ENCODE measurements around the gene CDYL2. TPM values are rescaled to one million over a fixed set of nuclear protein-coding genes. Genes with fewer than 3 reads are reported as not detected.

CDYL2 gene
- total RNA-seq, 3 donors from 2014 or later = 6.4 to 12.1 (median 10.7) TPM

GRCh38 chr16:80848862-80849261 lies 44.5 kb upstream of the CDYL2 start:
- Histone ChIP-seq H3K27ac (no peak overlapping the region), H3K9me3 (peaks cover 0 to 7% of the 10 kb centered on the region in 2 donors), H3K4me3 (no peak overlapping the region), H3K4me1 (no peaks in the 10 kb centered on the region), H3K36me3 (no peaks in the 10 kb centered on the region), H3K27me3 (no peaks in the 10 kb centered on the region)
- TF ChIP-seq POLR2A (IDR thresholded peaks at IDR 0.05) = no peak
- no peak for TF ChIP-seq POLR2AphosphoS5 (IDR thresholded peaks at IDR 0.05)
- TF ChIP-seq CTCF (IDR thresholded peaks at IDR 0.05) = no peak
- intact Hi-C loops (cut with DNase I; ENCODE audit: low total_unique reads) = no loop called here
- no peak for DNase-seq (ENCODE audit: low spot score in 2 of 2)

GRCh38 chr16:80846680-80847079 lies 42.3 kb upstream of the CDYL2 start:
- TF ChIP-seq CTCF (IDR thresholded peaks at IDR 0.05) (no peak), POLR2A (IDR thresholded peaks at IDR 0.05) (no peak), POLR2AphosphoS5 (IDR thresholded peaks at IDR 0.05) (no peak)
- no peak overlapping the region for H3K4me3 ChIP-seq
- no peaks in the 10 kb centered on the region for H3K4me1 ChIP-seq
- peaks cover 1 to 7% of the 10 kb centered on the region in 2 donors for H3K9me3 ChIP-seq
- intact Hi-C loops (cut with DNase I; ENCODE audit: low total_unique reads) = no loop called here
- no peak for DNase-seq (ENCODE audit: low spot score in 2 of 2)
- no peak overlapping the region for H3K27ac ChIP-seq
- H3K36me3 ChIP-seq = no peaks in the 10 kb centered on the region
- H3K27me3 ChIP-seq = no peaks in the 10 kb centered on the region

- H3K27ac ChIP-seq = no peak overlapping the region
- H3K4me3 ChIP-seq = no peak overlapping the region
- no peaks in the 10 kb centered on the region for H3K36me3 ChIP-seq
- no peak for DNase-seq (ENCODE audit: low spot score in 2 of 2)
- H3K9me3 ChIP-seq = peaks cover 5 to 7% of the 10 kb centered on the region in 2 donors
- intact Hi-C loops (cut with DNase I; ENCODE audit: low total_unique reads) = no loop called here
- no peaks in the 10 kb centered on the region for H3K27me3 ChIP-seq
- no peaks in the 10 kb centered on the region for H3K4me1 ChIP-seq
- TF ChIP-seq CTCF (IDR thresholded peaks at IDR 0.05) (no peak), POLR2AphosphoS5 (IDR thresholded peaks at IDR 0.05) (no peak), POLR2A (IDR thresholded peaks at IDR 0.05) (no peak)
Observed at GRCh38 chr16:80846275-80846674, 41.9 kb upstream of the CDYL2 start.

- H3K36me3 ChIP-seq = no peaks in the 10 kb centered on the region
- H3K9me3 ChIP-seq = peaks cover 6 to 7% of the 10 kb centered on the region in 2 donors
- no peak for DNase-seq (ENCODE audit: low spot score in 2 of 2)
- intact Hi-C loops (cut with DNase I; ENCODE audit: low total_unique reads) = loop anchor here (5.0 kb wide), 1 partner anchor 232 kb away; no protein-coding TSS in a partner anchor
- H3K4me1 ChIP-seq = no peaks in the 10 kb centered on the region
- no peak overlapping the region for H3K4me3 ChIP-seq
- TF ChIP-seq POLR2AphosphoS5 (IDR thresholded peaks at IDR 0.05) (no peak), CTCF (IDR thresholded peaks at IDR 0.05) (no peak), POLR2A (IDR thresholded peaks at IDR 0.05) (no peak)
- H3K27ac ChIP-seq = no peak overlapping the region
- H3K27me3 ChIP-seq = no peaks in the 10 kb centered on the region
Observed at GRCh38 chr16:80844395-80844794, 40.0 kb upstream of the CDYL2 start.

GRCh38 chr16:80841231-80841630 lies 36.8 kb upstream of the CDYL2 start:
- Histone ChIP-seq H3K4me3 (no peak overlapping the region), H3K27me3 (no peaks in the 10 kb centered on the region), H3K9me3 (peaks cover 6 to 7% of the 10 kb centered on the region in 2 donors), H3K27ac (no peak overlapping the region), H3K36me3 (no peaks in the 10 kb centered on the region), H3K4me1 (no peaks in the 10 kb centered on the region)
- TF ChIP-seq CTCF (IDR thresholded peaks at IDR 0.05) (no peak), POLR2A (IDR thresholded peaks at IDR 0.05) (no peak), POLR2AphosphoS5 (IDR thresholded peaks at IDR 0.05) (no peak)
- intact Hi-C loops (cut with DNase I; ENCODE audit: low total_unique reads) = loop anchor here (5.0 kb wide), 1 partner anchor 229 kb away; no protein-coding TSS in a partner anchor
- no peak for DNase-seq (ENCODE audit: low spot score in 2 of 2)
